Gastroesophageal sphincter (tissue), 3 donors: Measurements from ENCODE around the gene S100A4.

ENCODE experiments used
- EP300 ChIP-seq: sonication (generic); formaldehyde crosslinking; IDR thresholded peaks from one replicate; pipeline ENCODE4 v1.6.1; 2017; ENCODE audit warnings: antibody characterized with exemption, mild to moderate bottlenecking
- POLR2A ChIP-seq, 2 donors: fragments of 450-650 bp; IDR thresholded peaks; one replicate each; pipeline ENCODE4 v1.6.1; 2017; ENCODE audit warnings: antibody characterized with exemption in 2 of 2, mild to moderate bottlenecking in 2 of 2, moderate library complexity in 1 of 2
- POLR2AphosphoS5 ChIP-seq: sonication (generic); formaldehyde crosslinking; IDR thresholded peaks from one replicate; pipeline ENCODE4 v1.6.1; 2017; ENCODE audit warnings: antibody characterized with exemption
- TF ChIP-seq, protein P1 (sequence below), 4 experiments: fragments of 200-600 bp in 2 of 4; fragments of 450-650 bp in 2 of 4; sonication (generic) in 1 of 4; IDR thresholded peaks; one replicate each; pipeline ENCODE4 v1.5.1; 2017 to 2019; ENCODE audit warnings: antibody characterized with exemption in 4 of 4, mild to moderate bottlenecking in 2 of 4, moderate library complexity in 2 of 4

DNA sequence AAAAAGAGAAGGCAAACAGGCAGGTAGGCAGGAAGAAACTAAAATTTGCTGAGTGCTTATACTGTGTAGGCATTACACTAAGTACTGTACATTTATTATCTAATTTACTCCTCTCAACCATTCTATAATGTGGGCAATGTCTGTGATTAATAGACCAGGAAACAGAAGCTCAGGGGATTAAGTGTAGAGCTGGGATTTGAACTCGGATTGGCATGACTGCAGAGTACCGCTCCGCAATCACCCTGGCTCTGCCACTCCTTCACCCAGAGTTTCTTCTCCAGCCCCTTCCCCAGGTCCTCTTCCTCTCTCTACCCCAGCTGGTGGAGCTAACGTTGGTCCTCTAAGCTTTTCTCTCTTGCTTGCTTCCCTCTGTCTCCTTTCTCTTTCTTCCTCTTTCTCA is 31.5 kb upstream of the S100A4 start:
- TF ChIP-seq, protein P1, sequence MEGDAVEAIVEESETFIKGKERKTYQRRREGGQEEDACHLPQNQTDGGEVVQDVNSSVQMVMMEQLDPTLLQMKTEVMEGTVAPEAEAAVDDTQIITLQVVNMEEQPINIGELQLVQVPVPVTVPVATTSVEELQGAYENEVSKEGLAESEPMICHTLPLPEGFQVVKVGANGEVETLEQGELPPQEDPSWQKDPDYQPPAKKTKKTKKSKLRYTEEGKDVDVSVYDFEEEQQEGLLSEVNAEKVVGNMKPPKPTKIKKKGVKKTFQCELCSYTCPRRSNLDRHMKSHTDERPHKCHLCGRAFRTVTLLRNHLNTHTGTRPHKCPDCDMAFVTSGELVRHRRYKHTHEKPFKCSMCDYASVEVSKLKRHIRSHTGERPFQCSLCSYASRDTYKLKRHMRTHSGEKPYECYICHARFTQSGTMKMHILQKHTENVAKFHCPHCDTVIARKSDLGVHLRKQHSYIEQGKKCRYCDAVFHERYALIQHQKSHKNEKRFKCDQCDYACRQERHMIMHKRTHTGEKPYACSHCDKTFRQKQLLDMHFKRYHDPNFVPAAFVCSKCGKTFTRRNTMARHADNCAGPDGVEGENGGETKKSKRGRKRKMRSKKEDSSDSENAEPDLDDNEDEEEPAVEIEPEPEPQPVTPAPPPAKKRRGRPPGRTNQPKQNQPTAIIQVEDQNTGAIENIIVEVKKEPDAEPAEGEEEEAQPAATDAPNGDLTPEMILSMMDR (IDR thresholded peaks at IDR 0.05): no peak
- no peak for TF ChIP-seq POLR2A (IDR thresholded peaks at IDR 0.05)
- TF ChIP-seq POLR2AphosphoS5: no peak
- no peak for TF ChIP-seq EP300
